Stimulated activated naive CD4-positive, alpha-beta T cell treated with Interleukin-2 at 50 U/mL for 16 hours (primary cell): Measurements from ENCODE around the gene SLC30A3.

ENCODE experiments used
- DNase-seq: peaks from one replicate; lab custom pipeline; 2025; lab: John Stamatoyannopoulos, UW

SLC30A3 gene

GRCh38 chr2:27203741-27204140 is 59.1 kb downstream of the SLC30A3 start:
- no peak for DNase-seq
